ENCODE measurements around the gene BORCS5. TPM values are rescaled to one million over a fixed set of nuclear protein-coding genes. Genes with fewer than 3 reads are reported as not detected.
"Not testable (repeated sequence)": the region's sequence is repeated elsewhere in the genome, so short reads cannot be mapped to it uniquely, and the experiment has no call there.

Gene BORCS5
- total and polyA plus RNA-seq, 2 of the 4 experiments (the other 2 are of a cell fraction), result 14.4 to 18.3 TPM

GRCh38 chr12:12415886-12416285 lies 59.0 kb downstream of the BORCS5 start:
- H3K56ac ChIP-seq (ENCODE audit: extremely low read depth, insufficient read depth, low read length), result no peak overlapping the region
- BruUV-seq (replicated peaks), result no TSS peak
- no peak overlapping the region for H3K23ac ChIP-seq (ENCODE audit: low read depth, low read length)
- no peak overlapping the region for H2AK5ac ChIP-seq (ENCODE audit: low read depth, low read length)
- no peak overlapping the region for H2BK15ac ChIP-seq (ENCODE audit: low read depth, low read length)
- H3K9me3 ChIP-seq (ENCODE audit: control insufficient read depth, insufficient read depth, low read length), result no peaks in the 10 kb centered on the region
- TF ChIP-seq SMC3 (IDR thresholded peaks at IDR 0.05; ENCODE audit: low read depth, low read length) (no peak), MAFK (IDR thresholded peaks at IDR 0.05; ENCODE audit: low read depth, low read length) (no peak), MXI1 (IDR thresholded peaks at IDR 0.05; ENCODE audit: borderline replicate concordance, low read depth, low read length) (no peak), RCOR1 (IDR thresholded peaks at IDR 0.05; ENCODE audit: insufficient replicate concordance, low read length) (no peak), FOS (IDR thresholded peaks at IDR 0.05; ENCODE audit: low read depth, low read length) (no peak), RAD21 (IDR thresholded peaks at IDR 0.05; ENCODE audit: low read length) (no peak)
- TF ChIP-seq, protein P1, sequence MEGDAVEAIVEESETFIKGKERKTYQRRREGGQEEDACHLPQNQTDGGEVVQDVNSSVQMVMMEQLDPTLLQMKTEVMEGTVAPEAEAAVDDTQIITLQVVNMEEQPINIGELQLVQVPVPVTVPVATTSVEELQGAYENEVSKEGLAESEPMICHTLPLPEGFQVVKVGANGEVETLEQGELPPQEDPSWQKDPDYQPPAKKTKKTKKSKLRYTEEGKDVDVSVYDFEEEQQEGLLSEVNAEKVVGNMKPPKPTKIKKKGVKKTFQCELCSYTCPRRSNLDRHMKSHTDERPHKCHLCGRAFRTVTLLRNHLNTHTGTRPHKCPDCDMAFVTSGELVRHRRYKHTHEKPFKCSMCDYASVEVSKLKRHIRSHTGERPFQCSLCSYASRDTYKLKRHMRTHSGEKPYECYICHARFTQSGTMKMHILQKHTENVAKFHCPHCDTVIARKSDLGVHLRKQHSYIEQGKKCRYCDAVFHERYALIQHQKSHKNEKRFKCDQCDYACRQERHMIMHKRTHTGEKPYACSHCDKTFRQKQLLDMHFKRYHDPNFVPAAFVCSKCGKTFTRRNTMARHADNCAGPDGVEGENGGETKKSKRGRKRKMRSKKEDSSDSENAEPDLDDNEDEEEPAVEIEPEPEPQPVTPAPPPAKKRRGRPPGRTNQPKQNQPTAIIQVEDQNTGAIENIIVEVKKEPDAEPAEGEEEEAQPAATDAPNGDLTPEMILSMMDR (conservative IDR thresholded peaks at IDR 0.05; ENCODE audit: low read depth, low read length), result no peak
- H3K27me3 ChIP-seq (ENCODE audit: control insufficient read depth, insufficient read depth, low read length), result no peaks in the 10 kb centered on the region
- no peak overlapping the region for H4K5ac ChIP-seq (ENCODE audit: low read depth, low read length)
- H2AFZ ChIP-seq (replicated peaks; ENCODE audit: low read length, poor library complexity), result no peak overlapping the region
- no peaks in the 10 kb centered on the region for H3K9me1 ChIP-seq (ENCODE audit: insufficient read depth, low read length)
- H3K9ac ChIP-seq (ENCODE audit: low read depth, low read length), result no peak overlapping the region
- no peak overlapping the region for H2BK5ac ChIP-seq (ENCODE audit: low read depth, low read length, poor library complexity, severe bottlenecking)
- no CpG with 5 or more reads among the region's 2 CpGs for WGBS, 2 experiments (ENCODE audit: extremely low coverage in 2 of 2, insufficient read length in 1 of 2)
- no peak overlapping the region for H3K18ac ChIP-seq (ENCODE audit: low read depth, low read length)
- intact Hi-C loops (cut with micrococcal nuclease) (no loop called here), in situ Hi-C loops (cut with MboI; ENCODE audit: low sequenced_read_pairs) (no loop called here), dilution Hi-C loops (cut with HindIII; ENCODE audit: low sequenced_read_pairs, unreplicated experiment) (no loop called here)
- no peak overlapping the region for H2AK9ac ChIP-seq (replicated peaks; ENCODE audit: low read depth, low read length, poor library complexity)
- ChIA-PET CTCF (no interaction called here), POLR2A (ENCODE audit: unreplicated experiment) (no interaction called here)
- H3K79me1 ChIP-seq (ENCODE audit: low read depth in 1 of 2, low read length in 2 of 2), result peaks cover 0 to 3% of the 10 kb centered on the region in 2 experiments; a peak in 1 of 4 replicates
- H3K27ac ChIP-seq (ENCODE audit: insufficient read depth, low read length), result no peak overlapping the region
- no peaks in the 10 kb centered on the region for H3K4me1 ChIP-seq (ENCODE audit: control insufficient read depth, insufficient read depth, low read length)
- no peak overlapping the region for H4K8ac ChIP-seq (ENCODE audit: low read depth in 2 of 2, low read length in 2 of 2)
- no peak for ATAC-seq (ENCODE audit: low read depth)
- H3K4ac ChIP-seq (ENCODE audit: low read depth, low read length), result no peak overlapping the region
- no peak for DNase-seq
- no peak overlapping the region for H3K4me2 ChIP-seq (ENCODE audit: low read depth, low read length)
- no peak overlapping the region for H2BK120ac ChIP-seq (ENCODE audit: low read depth, low read length)
- no peaks in the 10 kb centered on the region for H3K36me3 ChIP-seq (ENCODE audit: control insufficient read depth, insufficient read depth, low read length)
- no peaks in the 10 kb centered on the region for H4K20me1 ChIP-seq (ENCODE audit: insufficient read depth, low read length)
- no peak overlapping the region for H2BK20ac ChIP-seq (ENCODE audit: low read depth, low read length)
- no peak overlapping the region for H3K4me3 ChIP-seq (ENCODE audit: insufficient read depth, low read depth, low read length)
- H3K14ac ChIP-seq (replicated peaks; ENCODE audit: low read depth, low read length), result no peak overlapping the region
- no peak overlapping the region for H4K91ac ChIP-seq (ENCODE audit: insufficient read depth, low read depth, low read length)

- DNase-seq; H4K8ac ChIP-seq (ENCODE audit: low read depth in 2 of 2, low read length in 2 of 2); BruUV-seq (replicated peaks); H2BK15ac ChIP-seq (ENCODE audit: low read depth, low read length); H3K9ac ChIP-seq (ENCODE audit: low read depth, low read length); POLR2A ChIA-PET (ENCODE audit: unreplicated experiment); H2AK9ac ChIP-seq (replicated peaks; ENCODE audit: low read depth, low read length, poor library complexity); H4K5ac ChIP-seq (ENCODE audit: low read depth, low read length); H3K56ac ChIP-seq (ENCODE audit: extremely low read depth, insufficient read depth, low read length); ATAC-seq (ENCODE audit: low read depth); in situ Hi-C loops (cut with MboI; ENCODE audit: low sequenced_read_pairs); H2BK5ac ChIP-seq (ENCODE audit: low read depth, low read length, poor library complexity, severe bottlenecking); dilution Hi-C loops (cut with HindIII; ENCODE audit: low sequenced_read_pairs, unreplicated experiment); intact Hi-C loops (cut with micrococcal nuclease); H4K20me1 ChIP-seq (ENCODE audit: insufficient read depth, low read length); H2AFZ ChIP-seq (replicated peaks; ENCODE audit: low read length, poor library complexity); H3K9me1 ChIP-seq (ENCODE audit: insufficient read depth, low read length); H3K4ac ChIP-seq (ENCODE audit: low read depth, low read length); H2AK5ac ChIP-seq (ENCODE audit: low read depth, low read length); H3K4me1 ChIP-seq (ENCODE audit: control insufficient read depth, insufficient read depth, low read length); H2BK20ac ChIP-seq (ENCODE audit: low read depth, low read length); H3K18ac ChIP-seq (ENCODE audit: low read depth, low read length); H3K14ac ChIP-seq (replicated peaks; ENCODE audit: low read depth, low read length); H3K9me3 ChIP-seq (ENCODE audit: control insufficient read depth, insufficient read depth, low read length); H3K23ac ChIP-seq (ENCODE audit: low read depth, low read length); H3K27ac ChIP-seq (ENCODE audit: insufficient read depth, low read length); H4K91ac ChIP-seq (ENCODE audit: insufficient read depth, low read depth, low read length); H3K4me3 ChIP-seq (ENCODE audit: insufficient read depth, low read depth, low read length); H3K4me2 ChIP-seq (ENCODE audit: low read depth, low read length); H2BK120ac ChIP-seq (ENCODE audit: low read depth, low read length); H3K79me1 ChIP-seq (ENCODE audit: low read depth in 1 of 2, low read length in 2 of 2); H3K36me3 ChIP-seq (ENCODE audit: control insufficient read depth, insufficient read depth, low read length); H3K27me3 ChIP-seq (ENCODE audit: control insufficient read depth, insufficient read depth, low read length): not testable (repeated sequence)
- CTCF ChIA-PET, result interaction anchor here (0.8 kb wide), 1 partner anchor 318 kb away, joined by 8 read pairs; no protein-coding TSS in a partner anchor
- no CpG with 5 or more reads among the region's 3 CpGs for WGBS, 2 experiments (ENCODE audit: extremely low coverage in 2 of 2, insufficient read length in 1 of 2)
These were observed 62.3 kb downstream of the BORCS5 start for GRCh38 chr12:12419165-12419564.

Measured in IMR-90 (cell line).